Gastrocnemius medialis (tissue), 4 donors: Measurements from ENCODE around the gene TCF23. TPM values are rescaled to one million over a fixed set of nuclear protein-coding genes. Genes with fewer than 3 reads are reported as not detected.

ENCODE experiments used
- ATAC-seq, 2 donors: fragments of 150-250 bp; one replicate each; pipeline ENCODE4 v1.9.1; 2016
- DNase-seq, 2 donors: peaks; one replicate each; pipeline ENCODE4 v3.0.0-alpha.2; 2019
- H3K27ac ChIP-seq, 4 donors: fragments of 200-600 bp; sonication (generic); 1 replicate in 1 of 4; 2 replicates in 3 of 4; pipeline ENCODE4 v1.5.1; 2016 to 2018; ENCODE audit warnings: mild to moderate bottlenecking in 2 of 4, moderate library complexity in 1 of 4
- H3K27me3 ChIP-seq, 3 donors: fragments of 200-600 bp; sonication (generic) in 2 of 3; 1 replicate in 1 of 3; 2 replicates in 2 of 3; pipeline versions ENCODE4 v1.5.1 to v1.6.0; 2016 to 2019; ENCODE audit warnings: mild to moderate bottlenecking in 1 of 3, moderate library complexity in 1 of 3
- H3K36me3 ChIP-seq, 2 donors: fragments of 200-600 bp; sonication (generic) in 1 of 2; one replicate each; pipeline ENCODE4 v1.5.1; 2017 to 2018
- H3K4me1 ChIP-seq, 2 donors: fragments of 200-600 bp; sonication (generic) in 1 of 2; one replicate each; pipeline ENCODE4 v1.5.1; 2016 to 2017; ENCODE audit warnings: mild to moderate bottlenecking in 2 of 2
- H3K4me3 ChIP-seq, 4 donors: fragments of 200-600 bp; sonication (generic) in 3 of 4; 1 replicate in 1 of 4; 2 replicates in 3 of 4; pipeline ENCODE4 v1.5.1; 2016 to 2019; ENCODE audit warnings: mild to moderate bottlenecking in 2 of 4
- H3K9me3 ChIP-seq, 3 donors: fragments of 200-600 bp; sonication (generic) in 2 of 3; 1 replicate in 1 of 3; 2 replicates in 2 of 3; pipeline ENCODE4 v1.5.1; 2016 to 2019
- POLR2A ChIP-seq, 2 donors: fragments of 450-650 bp; IDR thresholded peaks; one replicate each; pipeline ENCODE4 v1.6.1; 2017; ENCODE audit warnings: antibody characterized with exemption in 2 of 2, mild to moderate bottlenecking in 2 of 2, moderate library complexity in 2 of 2
- in situ Hi-C, 4 donors: fragments of 200-750 bp; cut with MboI; loops; one replicate each; pipeline versions ENCODE4 v1.15.0 to v1.8.0; 2017; ENCODE audit warnings: low sequenced_read_pairs in 4 of 4
- intact Hi-C: fragments of 100-400 bp; cut with DNase I; formaldehyde crosslinking; loops from one replicate; pipeline ENCODE4 v1.15.1; 2023; ENCODE audit warnings: low total_unique reads
- total RNA-seq, 4 donors: library from RNA; depleted of rRNA; stranded (reverse); fragments of >200 nt; gene quantifications; one replicate each; pipeline versions ENCODE4 v1.1.0 to v1.2.3, GENCODE V29; 2016
- TF ChIP-seq, protein P1 (sequence below), 5 experiments: fragments of 450-650 bp in 3 of 5; fragments of 200-600 bp in 2 of 5; sonication (generic) in 2 of 5; IDR thresholded peaks in 4 of 5; conservative IDR thresholded peaks in 1 of 5; 1 replicate in 4 of 5; 2 replicates in 1 of 5; pipeline ENCODE4 v1.5.1; 2016 to 2019; ENCODE audit warnings: antibody characterized with exemption in 5 of 5, mild to moderate bottlenecking in 3 of 5, moderate library complexity in 3 of 5

Gene TCF23
- total RNA-seq, 4 donors from 2014 or later: 0.20 TPM; not detected in 3

DNA sequence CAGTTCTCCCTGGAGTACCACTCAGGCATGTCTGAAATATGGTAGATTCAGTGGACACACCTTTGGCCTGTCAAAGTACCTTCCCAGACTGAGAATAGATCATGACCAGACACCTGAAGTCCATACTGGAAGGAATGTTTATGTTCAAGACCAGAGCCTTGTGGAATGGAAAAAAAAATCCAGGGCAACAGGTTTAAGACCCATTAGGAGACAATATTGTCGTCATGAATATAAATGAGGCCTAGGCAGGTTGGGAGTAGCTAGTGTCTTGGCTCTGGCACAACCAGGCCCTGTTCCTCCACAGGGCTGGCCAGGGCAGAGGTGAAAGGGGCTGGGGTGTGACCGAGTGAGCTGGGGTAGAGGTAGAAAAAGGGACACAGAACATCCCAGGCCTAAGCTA, 49.8 kb downstream of the TCF23 start:
- no peak overlapping the region for H3K27ac ChIP-seq
- in situ Hi-C loops (loop anchor here in 2 of 4 donors (10.0 to 25.0 kb wide), 2 partner anchors 94 to 236 kb away; partner anchors contain the start of gene MAPRE3 (in 1 of the 2)), intact Hi-C loops (no loop called here)
- no peaks in the 10 kb centered on the region for H3K4me1 ChIP-seq
- TF ChIP-seq, protein P1, sequence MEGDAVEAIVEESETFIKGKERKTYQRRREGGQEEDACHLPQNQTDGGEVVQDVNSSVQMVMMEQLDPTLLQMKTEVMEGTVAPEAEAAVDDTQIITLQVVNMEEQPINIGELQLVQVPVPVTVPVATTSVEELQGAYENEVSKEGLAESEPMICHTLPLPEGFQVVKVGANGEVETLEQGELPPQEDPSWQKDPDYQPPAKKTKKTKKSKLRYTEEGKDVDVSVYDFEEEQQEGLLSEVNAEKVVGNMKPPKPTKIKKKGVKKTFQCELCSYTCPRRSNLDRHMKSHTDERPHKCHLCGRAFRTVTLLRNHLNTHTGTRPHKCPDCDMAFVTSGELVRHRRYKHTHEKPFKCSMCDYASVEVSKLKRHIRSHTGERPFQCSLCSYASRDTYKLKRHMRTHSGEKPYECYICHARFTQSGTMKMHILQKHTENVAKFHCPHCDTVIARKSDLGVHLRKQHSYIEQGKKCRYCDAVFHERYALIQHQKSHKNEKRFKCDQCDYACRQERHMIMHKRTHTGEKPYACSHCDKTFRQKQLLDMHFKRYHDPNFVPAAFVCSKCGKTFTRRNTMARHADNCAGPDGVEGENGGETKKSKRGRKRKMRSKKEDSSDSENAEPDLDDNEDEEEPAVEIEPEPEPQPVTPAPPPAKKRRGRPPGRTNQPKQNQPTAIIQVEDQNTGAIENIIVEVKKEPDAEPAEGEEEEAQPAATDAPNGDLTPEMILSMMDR (IDR thresholded peaks at IDR 0.05 in 4 of 5, conservative IDR thresholded peaks at IDR 0.05 in 1 of 5): no peak
- TF ChIP-seq POLR2A (IDR thresholded peaks at IDR 0.05): no peak
- no peaks in the 10 kb centered on the region for H3K9me3 ChIP-seq
- H3K27me3 ChIP-seq: no peaks in the 10 kb centered on the region
- H3K36me3 ChIP-seq: peaks cover 0 to 33% of the 10 kb centered on the region in 2 donors
- ATAC-seq: no peak
- no peak overlapping the region for H3K4me3 ChIP-seq
- DNase-seq: no peak

DNA sequence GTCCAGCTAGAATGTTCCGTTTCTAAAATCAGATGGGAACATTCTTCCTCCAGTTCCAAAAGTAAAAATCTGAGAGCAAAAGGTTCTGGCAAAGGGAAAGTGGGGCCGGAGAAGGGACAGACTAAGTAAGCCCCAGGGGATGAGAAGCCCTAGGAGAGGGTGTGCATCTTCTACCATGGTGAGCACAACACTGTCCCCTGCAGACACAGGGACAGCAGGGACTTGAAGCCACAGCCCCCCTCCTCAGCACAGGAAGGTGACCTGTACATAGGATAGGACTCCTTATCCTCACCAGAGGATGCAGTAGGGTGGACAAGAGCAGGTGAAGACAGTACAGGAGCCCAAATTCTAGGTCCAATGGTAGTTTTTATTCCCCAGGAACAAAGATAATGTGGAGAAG, 50.4 kb downstream of the TCF23 start:
- no peak overlapping the region for H3K27ac ChIP-seq
- no peaks in the 10 kb centered on the region for H3K9me3 ChIP-seq
- in situ Hi-C loops (loop anchor here in 2 of 4 donors (10.0 to 25.0 kb wide), 2 partner anchors 94 to 237 kb away; partner anchors contain the start of gene MAPRE3 (in 1 of the 2)), intact Hi-C loops (no loop called here)
- TF ChIP-seq, protein P1 (IDR thresholded peaks at IDR 0.05 in 4 of 5, conservative IDR thresholded peaks at IDR 0.05 in 1 of 5): no peak
- no peak for TF ChIP-seq POLR2A (IDR thresholded peaks at IDR 0.05)
- H3K4me3 ChIP-seq: no peak overlapping the region
- H3K4me1 ChIP-seq: no peaks in the 10 kb centered on the region
- H3K27me3 ChIP-seq: no peaks in the 10 kb centered on the region
- ATAC-seq: no peak
- DNase-seq: no peak
- peaks cover 0 to 40% of the 10 kb centered on the region in 2 donors for H3K36me3 ChIP-seq

DNA sequence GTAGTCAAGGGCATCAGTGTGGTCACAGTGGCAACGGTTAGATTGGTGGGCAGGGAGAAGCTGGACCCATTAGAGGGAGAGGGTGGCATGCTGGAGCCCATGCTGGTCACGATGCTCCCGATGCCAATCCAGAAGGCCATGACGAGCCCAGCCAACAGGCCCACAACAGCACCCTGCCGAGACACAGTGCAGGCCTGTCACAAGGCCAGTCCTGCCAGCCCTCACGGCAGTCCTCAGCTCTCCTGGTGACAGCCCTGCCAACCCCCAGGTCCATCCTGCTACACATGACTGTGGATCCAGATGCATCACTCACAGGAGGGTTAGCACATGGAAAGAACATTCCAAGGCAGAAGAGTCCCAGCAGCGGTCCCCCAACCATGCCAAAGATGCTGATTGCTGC, 52.9 kb downstream of the TCF23 start:
- no peak for DNase-seq
- Histone ChIP-seq H3K4me1 (no peaks in the 10 kb centered on the region), H3K4me3 (no peak overlapping the region), H3K36me3 (peaks cover 0 to 64% of the 10 kb centered on the region in 2 donors), H3K27ac (no peak overlapping the region), H3K27me3 (no peaks in the 10 kb centered on the region), H3K9me3 (no peaks in the 10 kb centered on the region)
- intact Hi-C loops (no loop called here), in situ Hi-C loops (loop anchor here in 1 of 4 donors (25.0 kb wide), 1 partner anchor 239 kb away; the partner anchor contains the start of gene MAPRE3)
- TF ChIP-seq, protein P1 (IDR thresholded peaks at IDR 0.05 in 4 of 5, conservative IDR thresholded peaks at IDR 0.05 in 1 of 5): no peak
- no peak for TF ChIP-seq POLR2A (IDR thresholded peaks at IDR 0.05)
- ATAC-seq: no peak

DNA sequence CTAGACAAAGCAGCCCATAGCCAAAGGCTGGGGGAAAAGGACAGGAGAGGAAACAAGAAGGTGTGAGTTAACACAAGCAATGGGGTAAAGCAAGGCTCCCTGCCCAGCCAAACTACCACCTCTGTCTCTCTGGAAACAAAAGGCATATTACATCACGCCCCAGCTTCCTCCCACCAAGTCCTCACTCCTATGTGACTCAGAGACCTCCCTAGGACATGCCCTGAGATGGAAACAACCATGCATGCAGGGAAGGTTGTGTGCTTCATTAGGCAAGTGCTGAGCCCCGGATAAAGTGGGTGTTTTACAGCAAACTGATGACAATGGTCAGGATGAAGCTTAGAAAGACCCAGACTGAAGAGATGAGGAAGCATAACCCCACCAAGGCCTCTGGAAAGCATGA, 54.0 kb downstream of the TCF23 start:
- Histone ChIP-seq H3K9me3 (no peaks in the 10 kb centered on the region), H3K36me3 (peaks cover 0 to 74% of the 10 kb centered on the region in 2 donors), H3K4me1 (no peaks in the 10 kb centered on the region), H3K27me3 (no peaks in the 10 kb centered on the region), H3K4me3 (no peak overlapping the region), H3K27ac (no peak overlapping the region)
- DNase-seq (no peak), ATAC-seq (no peak)
- intact Hi-C loops (no loop called here), in situ Hi-C loops (loop anchor here in 1 of 4 donors (25.0 kb wide), 1 partner anchor 241 kb away; the partner anchor contains the start of gene MAPRE3)
- TF ChIP-seq POLR2A (IDR thresholded peaks at IDR 0.05): no peak
- TF ChIP-seq, protein P1 (IDR thresholded peaks at IDR 0.05 in 4 of 5, conservative IDR thresholded peaks at IDR 0.05 in 1 of 5): no peak

DNA sequence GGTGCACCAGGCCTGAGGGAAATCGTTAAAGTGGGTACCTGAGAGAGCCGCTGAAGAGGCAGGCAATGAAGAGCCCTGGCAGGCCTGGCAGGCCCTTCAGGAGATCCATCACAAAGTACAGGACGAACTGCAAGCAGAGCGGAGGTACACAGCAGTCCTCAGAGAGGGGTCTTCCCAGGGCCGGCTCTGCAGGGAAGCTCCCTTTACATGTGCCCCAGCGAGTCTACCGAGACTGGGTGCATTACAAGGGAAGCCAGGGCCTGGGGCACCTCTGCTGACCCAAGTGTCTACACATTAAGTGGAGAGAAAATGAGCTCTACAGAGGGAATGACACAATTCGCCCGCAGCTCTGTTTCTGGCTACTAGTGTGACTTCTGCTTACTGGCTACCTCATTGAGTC, 54.9 kb downstream of the TCF23 start:
- no peak for DNase-seq
- H3K36me3 ChIP-seq: peaks cover 0 to 83% of the 10 kb centered on the region in 2 donors
- H3K27me3 ChIP-seq: no peaks in the 10 kb centered on the region
- intact Hi-C loops (no loop called here), in situ Hi-C loops (loop anchor here in 1 of 4 donors (25.0 kb wide), 1 partner anchor 241 kb away; the partner anchor contains the start of gene MAPRE3)
- H3K4me3 ChIP-seq: no peak overlapping the region
- no peak for ATAC-seq
- no peaks in the 10 kb centered on the region for H3K9me3 ChIP-seq
- no peaks in the 10 kb centered on the region for H3K4me1 ChIP-seq
- TF ChIP-seq POLR2A (IDR thresholded peaks at IDR 0.05): no peak
- TF ChIP-seq, protein P1 (IDR thresholded peaks at IDR 0.05 in 4 of 5, conservative IDR thresholded peaks at IDR 0.05 in 1 of 5): no peak
- H3K27ac ChIP-seq: no peak overlapping the region
